IPS-15b (cell line): Measurements from ENCODE around the gene PCDHB11.
"Not testable (repeated sequence)": the region's sequence is repeated elsewhere in the genome, so short reads cannot be mapped to it uniquely, and the experiment has no call there.

Experiments used
- H3K27me3 ChIP-seq: one replicate; pipeline ENCODE4 v1.6.1; 2013; ENCODE audit warnings: low read length; ENCODE audit not compliant: control insufficient read depth, insufficient read depth
- H3K36me3 ChIP-seq: one replicate; pipeline ENCODE4 v1.6.1; 2013; ENCODE audit warnings: low read length; ENCODE audit not compliant: control insufficient read depth, insufficient read depth
- H3K4me1 ChIP-seq: one replicate; pipeline ENCODE4 v1.6.1; 2013; ENCODE audit warnings: mild to moderate bottlenecking, low read length; ENCODE audit not compliant: control insufficient read depth, insufficient read depth
- H3K4me3 ChIP-seq: one replicate; pipeline ENCODE4 v1.5.1; 2013; ENCODE audit warnings: low read depth, low read length
- H3K9ac ChIP-seq: one replicate; pipeline ENCODE4 v1.6.1; 2013; ENCODE audit warnings: low read depth, mild to moderate bottlenecking, low read length
- H3K9me3 ChIP-seq: one replicate; pipeline ENCODE4 v1.6.1; 2013; ENCODE audit warnings: mild to moderate bottlenecking, low read length; ENCODE audit not compliant: control insufficient read depth, insufficient read depth

The PCDHB11 gene

GRCh38 chr5:141174291-141175104 lies 24.9 kb upstream of the PCDHB11 start:
- H3K9ac ChIP-seq, H3K27me3 ChIP-seq, H3K36me3 ChIP-seq, H3K4me1 ChIP-seq, H3K4me3 ChIP-seq, H3K9me3 ChIP-seq: not testable (repeated sequence)

- peaks cover 7% of the 10 kb centered on the region for H3K9me3 ChIP-seq
- H3K36me3 ChIP-seq = no peaks in the 10 kb centered on the region
- no peak overlapping the region for H3K4me3 ChIP-seq
- no peaks in the 10 kb centered on the region for H3K4me1 ChIP-seq
- H3K27me3 ChIP-seq = no peaks in the 10 kb centered on the region
- no peak overlapping the region for H3K9ac ChIP-seq
These were observed 23.5 kb upstream of the PCDHB11 start for GRCh38 chr5:141175933-141176332.

GRCh38 chr5:141177577-141178191 lies 21.7 kb upstream of the PCDHB11 start, which contains the start of gene PCDHB8:
Gene PCDHB8, plus strand, starts transcription at chr5:141177790. Its CDS starts 245 bp downstream, at chr5:141178035.
- H3K27me3 ChIP-seq, H3K4me3 ChIP-seq, H3K9me3 ChIP-seq, H3K4me1 ChIP-seq, H3K9ac ChIP-seq, H3K36me3 ChIP-seq: not testable (repeated sequence)

- H3K4me1 ChIP-seq, H3K9ac ChIP-seq, H3K4me3 ChIP-seq, H3K27me3 ChIP-seq, H3K9me3 ChIP-seq, H3K36me3 ChIP-seq: not testable (repeated sequence)
These were observed 20.1 kb upstream of the PCDHB11 start for GRCh38 chr5:141179371-141179770.

GRCh38 chr5:141179876-141180275 lies 19.6 kb upstream of the PCDHB11 start:
- not testable (repeated sequence) for H3K4me1 ChIP-seq, H3K36me3 ChIP-seq, H3K9me3 ChIP-seq, H3K27me3 ChIP-seq, H3K4me3 ChIP-seq, H3K9ac ChIP-seq

GRCh38 chr5:141180313-141180712 lies 19.1 kb upstream of the PCDHB11 start:
- no peaks in the 10 kb centered on the region for H3K4me1 ChIP-seq
- no peak overlapping the region for H3K9ac ChIP-seq
- H3K9me3 ChIP-seq = peaks cover 6% of the 10 kb centered on the region
- no peak overlapping the region for H3K4me3 ChIP-seq
- no peaks in the 10 kb centered on the region for H3K36me3 ChIP-seq
- no peaks in the 10 kb centered on the region for H3K27me3 ChIP-seq

GRCh38 chr5:141182248-141182647 lies 17.2 kb upstream of the PCDHB11 start, which contains the start of gene PCDHB16:
Gene PCDHB16, plus strand, starts transcription at chr5:141182387. Its CDS starts 173 bp downstream, at chr5:141182560.
- Histone ChIP-seq H3K4me1 (no peaks in the 10 kb centered on the region), H3K4me3 (no peak within 1 kb of the TSS), H3K9me3 (peaks cover 3% of the 10 kb centered on the region), H3K9ac (no peak within 1 kb of the TSS), H3K27me3 (no peaks in the 10 kb centered on the region), H3K36me3 (no peaks in the 10 kb centered on the region)

- H3K4me3 ChIP-seq, H3K27me3 ChIP-seq, H3K4me1 ChIP-seq, H3K36me3 ChIP-seq, H3K9ac ChIP-seq, H3K9me3 ChIP-seq: not testable (repeated sequence)
These were observed 15.1 kb upstream of the PCDHB11 start for GRCh38 chr5:141184117-141184855.

- Histone ChIP-seq H3K4me1 (no peaks in the 10 kb centered on the region), H3K36me3 (no peaks in the 10 kb centered on the region), H3K9me3 (no peaks in the 10 kb centered on the region), H3K4me3 (no peak within 1 kb of the TSS), H3K27me3 (no peaks in the 10 kb centered on the region), H3K9ac (no peak within 1 kb of the TSS)
These were observed 12.4 kb upstream of the PCDHB11 start, which contains the start of gene PCDHB9 for GRCh38 chr5:141186897-141187512. Gene PCDHB9, plus strand, starts transcription at chr5:141187161. Its CDS starts 158 bp downstream, at chr5:141187319.

GRCh38 chr5:141188682-141189081 lies 10.7 kb upstream of the PCDHB11 start:
- H3K36me3 ChIP-seq, H3K9ac ChIP-seq, H3K27me3 ChIP-seq, H3K4me3 ChIP-seq, H3K4me1 ChIP-seq, H3K9me3 ChIP-seq: not testable (repeated sequence)

GRCh38 chr5:141189131-141189530 lies 10.3 kb upstream of the PCDHB11 start:
- not testable (repeated sequence) for H3K4me3 ChIP-seq, H3K36me3 ChIP-seq, H3K27me3 ChIP-seq, H3K9me3 ChIP-seq, H3K9ac ChIP-seq, H3K4me1 ChIP-seq
